GM12878 (cell line): ENCODE measurements around the gene HSFX2. TPM values are rescaled to one million over a fixed set of nuclear protein-coding genes. Genes with fewer than 3 reads are reported as not detected.
"Not testable (repeated sequence)": the region's sequence is repeated elsewhere in the genome, so short reads cannot be mapped to it uniquely, and the experiment has no call there.

Experiments
- ATAC-seq: fragments of 200-7000 bp; cut with Tn5 transposase; 3 replicates; pipeline ENCODE4 v1.9.1; 2020; ENCODE audit warnings: mild to moderate bottlenecking, moderate library complexity
- Bru-seq: library from RNA; stranded (reverse); fragments of 400-500 nt; gene quantifications from one replicate; lab custom pipeline; 2021; lab: Mats Ljungman, UMichigan
- BruChase-seq, 2 experiments: library from RNA; stranded (reverse); fragments of 400-500 nt; gene quantifications; one replicate each; lab custom pipeline; 2021; lab: Mats Ljungman, UMichigan
- BruUV-seq: library from RNA; stranded (reverse); fragments of 400-500 nt; replicated peaks from 2 replicates; lab custom pipeline; 2021; lab: Mats Ljungman, UMichigan
- CTCF ChIA-PET: fragments of 300-600 bp; sonication (Branson Sonifier 250); formaldehyde crosslinking; extraction: SDS; loops from one replicate; lab custom pipeline; 2021; ENCODE audit warnings: inconsistent platforms; lab: Yijun Ruan, JAX
- POLR2A ChIA-PET: fragments of 350-600 bp; formaldehyde crosslinking; extraction: SDS; loops from one replicate; lab custom pipeline; 2021; ENCODE audit warnings: inconsistent platforms; lab: Charles Lee
- RAD21 ChIA-PET: fragments of 300-600 bp; sonication (Branson Sonifier 250); formaldehyde crosslinking; loops from one replicate; lab custom pipeline; 2023; ENCODE audit warnings: antibody characterized with exemption; ENCODE audit not compliant: unreplicated experiment; lab: Charles Lee
- SMC1A ChIA-PET: fragments of 300-600 bp; sonication (Branson Sonifier 250); formaldehyde crosslinking; loops from one replicate; lab custom pipeline; 2023; ENCODE audit not compliant: unreplicated experiment, uncharacterized antibody; lab: Charles Lee
- DNase-seq: peaks from one replicate; pipeline ENCODE4 v3.0.0-alpha.2; 2011; ENCODE audit warnings: low read depth, low spot score
- FAIRE-seq: peaks from 3 replicates; lab custom pipeline; 2011; peaks lifted over from hg19 to GRCh38; lab: Jason Lieb, UNC
- H2AFZ ChIP-seq: 2 replicates; pipeline ENCODE4 v1.6.0; 2011; ENCODE audit warnings: low read depth, low read length, control low read depth; ENCODE audit not compliant: control insufficient read depth
- H3K27ac ChIP-seq: 2 replicates; pipeline ENCODE4 v1.5.1; 2011; ENCODE audit warnings: control low read depth; ENCODE audit not compliant: control insufficient read depth, insufficient read depth
- H3K27me3 ChIP-seq, 2 experiments: replicated peaks in 1 of 2; 2 replicates each; pipeline versions ENCODE4 v1.6.0 to v1.6.1; 2011; ENCODE audit warnings: low read length in 1 of 2; ENCODE audit not compliant: control insufficient read depth in 2 of 2, insufficient read depth in 2 of 2
- H3K36me3 ChIP-seq, 2 experiments: 2 replicates each; pipeline ENCODE4 v1.5.1; 2011; ENCODE audit warnings: low read length in 1 of 2; ENCODE audit not compliant: control insufficient read depth in 2 of 2, insufficient read depth in 2 of 2
- H3K4me1 ChIP-seq: 2 replicates; pipeline ENCODE4 v1.6.1; 2011; ENCODE audit warnings: mild to moderate bottlenecking, low read length, moderate library complexity, mixed read lengths; ENCODE audit not compliant: control insufficient read depth, insufficient read depth
- H3K4me2 ChIP-seq: 2 replicates; pipeline ENCODE4 v1.6.0; 2011; ENCODE audit warnings: control low read depth; ENCODE audit not compliant: control insufficient read depth, insufficient read depth
- H3K4me3 ChIP-seq: fragments of 200-600 bp; sonication (generic); 2 replicates; pipeline ENCODE4 v1.5.1; 2016
- H3K79me2 ChIP-seq: 2 replicates; pipeline ENCODE4 v1.6.0; 2011; ENCODE audit warnings: low read length; ENCODE audit not compliant: control insufficient read depth, insufficient read depth
- H3K9ac ChIP-seq: 2 replicates; pipeline ENCODE4 v1.8.0; 2011; ENCODE audit warnings: low read length, control low read depth, mixed read lengths; ENCODE audit not compliant: control insufficient read depth, insufficient read depth
- H3K9me3 ChIP-seq: replicated peaks from 3 replicates; pipeline ENCODE4 v1.5.1; 2011; ENCODE audit warnings: mild to moderate bottlenecking, low read length; ENCODE audit not compliant: control insufficient read depth, insufficient read depth
- H4K20me1 ChIP-seq: 2 replicates; pipeline ENCODE4 v1.6.0; 2011; ENCODE audit not compliant: control insufficient read depth, insufficient read depth
- CBX3 ChIP-seq: fragments of 200-600 bp; sonication (generic); IDR thresholded peaks from 2 replicates; pipeline ENCODE4 v1.6.1; 2016; ENCODE audit warnings: low read depth, borderline replicate concordance
- MYB ChIP-seq: fragments of 150-350 bp; IDR thresholded peaks from 2 replicates; pipeline ENCODE4 v1.6.1; 2014; ENCODE audit warnings: mild to moderate bottlenecking, low read depth, low read length, borderline replicate concordance
- RBBP5 ChIP-seq: fragments of 200-600 bp; sonication (generic); conservative IDR thresholded peaks from 2 replicates; pipeline ENCODE4 v1.6.1; 2016
- RELA ChIP-seq: fragments of 450-650 bp; IDR thresholded peaks from 2 replicates; pipeline ENCODE4 v1.8.0; 2014; ENCODE audit warnings: borderline replicate concordance; ENCODE audit not compliant: partially characterized antibody
- SIN3A ChIP-seq: IDR thresholded peaks from 2 replicates; pipeline ENCODE4 v1.6.1; 2012; ENCODE audit warnings: low read depth, low read length, improper control_type of control experiment
- WGBS: methylation state at CpG from one replicate; pipeline ENCODE4 v1.1.6; 2016; ENCODE audit warnings: low lambda C conversion rate; ENCODE audit not compliant: insufficient replicate concordance, insufficient coverage; ENCODE audit errors: missing lambda C conversion rate; 5-methylcytosine and 5-hydroxymethylcytosine counted together
- in situ Hi-C: fragments of 300-500 bp; cut with MboI; formaldehyde crosslinking; loops from 9 replicates; pipeline ENCODE4 v1.14.3; 2018; ENCODE audit warnings: mixed read lengths
- intact Hi-C: fragments of 100-400 bp; cut with micrococcal nuclease; formaldehyde crosslinking; loops from one replicate; pipeline ENCODE4 v1.14.2; 2022; ENCODE audit not compliant: unreplicated experiment
- long read RNA-seq, 2 experiments: library from polyadenylated mRNA; unstranded; transcript quantifications; one replicate each; pipeline ENCODE4 v2.0.0, GENCODE V29; 2019 to 2020
- polyA minus RNA-seq, 3 experiments: library from RNA; depleted of rRNA, polyadenylated mRNA; stranded (reverse); fragments of >200 nt; gene quantifications; 2 replicates each; pipeline ENCODE4 v1.2.3, GENCODE V29; 2011
- polyA plus RNA-seq, 11 experiments: library from polyadenylated mRNA; depleted of rRNA in 4 of 11; unstranded in 6 of 11; stranded (reverse) in 5 of 11; fragments of >200 nt; fragmentation: Nextera tagmentation in 4 of 11; fragmentation: Illumina TruSeq in 1 of 11; extraction: Ambion mirVana in 4 of 11; extraction: Trizol in 1 of 11; gene quantifications; 1 replicate in 1 of 11; 2 replicates in 10 of 11; pipeline versions ENCODE4 v1.2.1 to v1.2.3, GENCODE V29; 2011 to 2016; ENCODE audit warnings: inconsistent platforms in 2 of 11, missing spikeins in 2 of 11, low read depth in 1 of 11
- total RNA-seq, 4 experiments: library from RNA; depleted of rRNA in 3 of 4; stranded (reverse); fragments of >200 nt in 3 of 4; fragmentation: Illumina TruSeq in 1 of 4; extraction: Trizol in 1 of 4; gene quantifications; 2 replicates each; pipeline versions ENCODE4 v1.2.1 to v1.2.3, GENCODE V29; 2013 to 2021
- TF ChIP-seq, protein P1 (sequence below): IDR thresholded peaks from 2 replicates; pipeline ENCODE4 v1.6.1; 2011; ENCODE audit warnings: low read depth, mild to moderate bottlenecking, low read length, moderate library complexity, borderline replicate concordance; ENCODE audit errors: extremely low read depth
- TF ChIP-seq, protein P2 (sequence below): fragments of 450-650 bp; IDR thresholded peaks from 2 replicates; pipeline ENCODE4 v1.6.1; 2017; ENCODE audit warnings: mild to moderate bottlenecking, moderate library complexity

HSFX2 gene, protein sequence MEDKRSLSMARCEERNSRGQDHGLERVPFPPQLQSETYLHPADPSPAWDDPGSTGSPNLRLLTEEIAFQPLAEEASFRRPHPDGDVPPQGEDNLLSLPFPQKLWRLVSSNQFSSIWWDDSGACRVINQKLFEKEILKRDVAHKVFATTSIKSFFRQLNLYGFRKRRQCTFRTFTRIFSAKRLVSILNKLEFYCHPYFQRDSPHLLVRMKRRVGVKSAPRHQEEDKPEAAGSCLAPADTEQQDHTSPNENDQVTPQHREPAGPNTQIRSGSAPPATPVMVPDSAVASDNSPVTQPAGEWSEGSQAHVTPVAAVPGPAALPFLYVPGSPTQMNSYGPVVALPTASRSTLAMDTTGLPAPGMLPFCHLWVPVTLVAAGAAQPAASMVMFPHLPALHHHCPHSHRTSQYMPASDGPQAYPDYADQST
- total RNA-seq (2013; cell fraction: nucleolus; rRNA removed) = not detected in 2 replicates
- total RNA-seq (2014; rRNA removed) (0.11 TPM in 1 of 2 replicates, not detected in the other), total RNA-seq (2014; rRNA removed; fragmentation: Illumina TruSeq; extraction: Trizol) (0.18 TPM in 1 of 2 replicates, not detected in the other), total RNA-seq (2021) (not detected in 2 replicates), polyA plus RNA-seq (2011; rRNA removed) (0.07 TPM in 1 of 2 replicates, not detected in the other), polyA plus RNA-seq (2014; fragmentation: Illumina TruSeq; extraction: Trizol) (not detected in 2 replicates), polyA plus RNA-seq (2014; fragmentation: Nextera tagmentation; extraction: Ambion mirVana) (not detected), polyA plus RNA-seq (2014; rRNA removed) (0.14 TPM in 1 of 2 replicates, not detected in the other), polyA plus RNA-seq (2016; fragmentation: Nextera tagmentation; extraction: Ambion mirVana) (not detected), polyA minus RNA-seq (2011; rRNA and poly(A)+ RNA removed) (not detected in 2 replicates), Bru-seq, nascent RNA (not detected), BruChase-seq, experiment 1, labeled RNA remaining after a 6-hour chase (not detected), BruChase-seq, experiment 2, labeled RNA remaining after a 2-hour chase (not detected)
- not detected for polyA plus RNA-seq (2011; ENCODE audit: low read depth)
- 0.12 TPM in 1 of 2 replicates, not detected in the other for polyA plus RNA-seq (2011; cell fraction: cytosol; rRNA removed)
- polyA plus RNA-seq (2011; cell fraction: nucleus; rRNA removed) = 0.25 TPM in 1 of 2 replicates, not detected in the other
- 0.10 TPM in 1 of 2 replicates, not detected in the other for polyA plus RNA-seq (2012)
- not detected in 2 replicates for polyA minus RNA-seq (2011; cell fraction: cytosol; rRNA and poly(A)+ RNA removed)
- 0.24 and 1.3 TPM in 2 replicates for polyA minus RNA-seq (2011; cell fraction: nucleus; rRNA and poly(A)+ RNA removed)
- long read RNA-seq, experiment 1 = 0 reads
- long read RNA-seq, experiment 2 = 0 reads

DNA sequence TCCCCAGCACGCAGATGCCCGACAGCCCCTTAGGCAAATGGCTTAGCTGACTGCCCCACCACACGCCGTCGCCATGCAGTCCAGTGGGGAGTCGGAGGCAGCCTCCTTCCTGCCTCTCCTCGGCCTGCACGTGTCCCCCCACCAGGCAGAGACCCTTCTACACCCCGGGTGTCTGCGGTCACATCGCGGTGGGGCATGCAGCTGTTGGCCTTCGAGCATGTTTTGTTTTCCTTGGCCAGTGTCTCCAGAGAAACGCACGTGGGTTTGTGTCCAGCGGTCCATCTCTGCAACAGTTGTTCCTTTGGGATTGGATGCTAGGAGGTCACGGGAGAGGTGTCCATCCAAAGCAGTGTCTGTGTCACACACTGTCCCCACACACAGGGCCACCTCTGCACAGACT lies at the start of gene HSFX2:
Gene HSFX2, minus strand, starts transcription at position 101 of the 400 bp plus-strand sequence. CDS start 614 bp downstream, outside the sequence.
- no CpG with 5 or more reads among the region's 17 CpGs for WGBS
- DNase-seq, H3K27me3 ChIP-seq, POLR2A ChIA-PET, H3K9ac ChIP-seq, SMC1A ChIA-PET, FAIRE-seq, BruUV-seq, H3K36me3 ChIP-seq, H3K4me3 ChIP-seq, RAD21 ChIA-PET, ATAC-seq, H3K4me2 ChIP-seq, H3K9me3 ChIP-seq, H3K27ac ChIP-seq, H4K20me1 ChIP-seq, in situ Hi-C loops, H2AFZ ChIP-seq, intact Hi-C loops, H3K4me1 ChIP-seq, H3K79me2 ChIP-seq, CTCF ChIA-PET: not testable (repeated sequence)

DNA sequence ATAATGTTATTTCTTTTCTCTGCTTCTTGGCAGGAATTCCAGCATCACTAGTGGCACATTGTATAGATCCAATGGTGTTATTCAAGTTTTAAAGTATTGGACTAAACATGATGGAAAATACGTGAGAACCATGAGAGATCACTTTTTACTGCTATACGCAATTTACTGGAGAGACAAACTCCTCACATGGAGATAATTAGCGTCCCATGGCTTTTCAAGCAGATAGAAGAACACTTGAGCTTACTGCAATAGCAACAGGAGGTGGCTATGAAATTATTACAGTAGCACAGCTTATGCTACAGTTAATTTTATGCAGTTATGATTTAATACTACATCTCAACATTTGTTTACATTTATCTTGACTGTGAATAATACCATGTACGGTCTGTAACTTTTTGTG lies 48.4 kb upstream of the HSFX2 start:
- DNase-seq = no peak
- in situ Hi-C loops (no loop called here), intact Hi-C loops (no loop called here)
- Histone ChIP-seq H2AFZ (no peak overlapping the region), H3K4me3 (no peak overlapping the region), H3K9me3 (no peaks in the 10 kb centered on the region; the same call in 2 of the 3 replicates), H3K9ac (no peak overlapping the region), H3K79me2 (no peaks in the 10 kb centered on the region), H3K4me1 (no peaks in the 10 kb centered on the region), H3K27ac (no peak overlapping the region), H3K27me3 (no peaks in the 10 kb centered on the region), H3K36me3 (no peaks in the 10 kb centered on the region), H4K20me1 (no peaks in the 10 kb centered on the region), H3K4me2 (no peak overlapping the region)
- SMC1A ChIA-PET = no interaction called here
- no TSS peak for BruUV-seq
- CTCF ChIA-PET = no interaction called here
- RAD21 ChIA-PET = no interaction called here
- POLR2A ChIA-PET = no interaction called here
- WGBS = 40% methylated on average over 4 of the region's 4 CpGs
- ATAC-seq = no peak
- FAIRE-seq = no peak
- TF ChIP-seq SIN3A (no peak), RELA (no peak), MYB (no peak), CBX3 (no peak), RBBP5 (no peak)
- TF ChIP-seq, protein P1, sequence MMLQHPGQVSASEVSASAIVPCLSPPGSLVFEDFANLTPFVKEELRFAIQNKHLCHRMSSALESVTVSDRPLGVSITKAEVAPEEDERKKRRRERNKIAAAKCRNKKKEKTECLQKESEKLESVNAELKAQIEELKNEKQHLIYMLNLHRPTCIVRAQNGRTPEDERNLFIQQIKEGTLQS = no peak
- TF ChIP-seq, protein P2, sequence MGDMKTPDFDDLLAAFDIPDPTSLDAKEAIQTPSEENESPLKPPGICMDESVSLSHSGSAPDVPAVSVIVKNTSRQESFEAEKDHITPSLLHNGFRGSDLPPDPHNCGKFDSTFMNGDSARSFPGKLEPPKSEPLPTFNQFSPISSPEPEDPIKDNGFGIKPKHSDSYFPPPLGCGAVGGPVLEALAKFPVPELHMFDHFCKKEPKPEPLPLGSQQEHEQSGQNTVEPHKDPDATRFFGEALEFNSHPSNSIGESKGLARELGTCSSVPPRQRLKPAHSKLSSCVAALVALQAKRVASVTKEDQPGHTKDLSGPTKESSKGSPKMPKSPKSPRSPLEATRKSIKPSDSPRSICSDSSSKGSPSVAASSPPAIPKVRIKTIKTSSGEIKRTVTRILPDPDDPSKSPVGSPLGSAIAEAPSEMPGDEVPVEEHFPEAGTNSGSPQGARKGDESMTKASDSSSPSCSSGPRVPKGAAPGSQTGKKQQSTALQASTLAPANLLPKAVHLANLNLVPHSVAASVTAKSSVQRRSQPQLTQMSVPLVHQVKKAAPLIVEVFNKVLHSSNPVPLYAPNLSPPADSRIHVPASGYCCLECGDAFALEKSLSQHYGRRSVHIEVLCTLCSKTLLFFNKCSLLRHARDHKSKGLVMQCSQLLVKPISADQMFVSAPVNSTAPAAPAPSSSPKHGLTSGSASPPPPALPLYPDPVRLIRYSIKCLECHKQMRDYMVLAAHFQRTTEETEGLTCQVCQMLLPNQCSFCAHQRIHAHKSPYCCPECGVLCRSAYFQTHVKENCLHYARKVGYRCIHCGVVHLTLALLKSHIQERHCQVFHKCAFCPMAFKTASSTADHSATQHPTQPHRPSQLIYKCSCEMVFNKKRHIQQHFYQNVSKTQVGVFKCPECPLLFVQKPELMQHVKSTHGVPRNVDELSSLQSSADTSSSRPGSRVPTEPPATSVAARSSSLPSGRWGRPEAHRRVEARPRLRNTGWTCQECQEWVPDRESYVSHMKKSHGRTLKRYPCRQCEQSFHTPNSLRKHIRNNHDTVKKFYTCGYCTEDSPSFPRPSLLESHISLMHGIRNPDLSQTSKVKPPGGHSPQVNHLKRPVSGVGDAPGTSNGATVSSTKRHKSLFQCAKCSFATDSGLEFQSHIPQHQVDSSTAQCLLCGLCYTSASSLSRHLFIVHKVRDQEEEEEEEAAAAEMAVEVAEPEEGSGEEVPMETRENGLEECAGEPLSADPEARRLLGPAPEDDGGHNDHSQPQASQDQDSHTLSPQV = no peak
